Measurements from ENCODE around the gene ESPN. TPM values are rescaled to one million over a fixed set of nuclear protein-coding genes. Genes with fewer than 3 reads are reported as not detected.

Gene ESPN
- total RNA-seq, 1 donor from 2014 or later, result 0.20 TPM

DNA sequence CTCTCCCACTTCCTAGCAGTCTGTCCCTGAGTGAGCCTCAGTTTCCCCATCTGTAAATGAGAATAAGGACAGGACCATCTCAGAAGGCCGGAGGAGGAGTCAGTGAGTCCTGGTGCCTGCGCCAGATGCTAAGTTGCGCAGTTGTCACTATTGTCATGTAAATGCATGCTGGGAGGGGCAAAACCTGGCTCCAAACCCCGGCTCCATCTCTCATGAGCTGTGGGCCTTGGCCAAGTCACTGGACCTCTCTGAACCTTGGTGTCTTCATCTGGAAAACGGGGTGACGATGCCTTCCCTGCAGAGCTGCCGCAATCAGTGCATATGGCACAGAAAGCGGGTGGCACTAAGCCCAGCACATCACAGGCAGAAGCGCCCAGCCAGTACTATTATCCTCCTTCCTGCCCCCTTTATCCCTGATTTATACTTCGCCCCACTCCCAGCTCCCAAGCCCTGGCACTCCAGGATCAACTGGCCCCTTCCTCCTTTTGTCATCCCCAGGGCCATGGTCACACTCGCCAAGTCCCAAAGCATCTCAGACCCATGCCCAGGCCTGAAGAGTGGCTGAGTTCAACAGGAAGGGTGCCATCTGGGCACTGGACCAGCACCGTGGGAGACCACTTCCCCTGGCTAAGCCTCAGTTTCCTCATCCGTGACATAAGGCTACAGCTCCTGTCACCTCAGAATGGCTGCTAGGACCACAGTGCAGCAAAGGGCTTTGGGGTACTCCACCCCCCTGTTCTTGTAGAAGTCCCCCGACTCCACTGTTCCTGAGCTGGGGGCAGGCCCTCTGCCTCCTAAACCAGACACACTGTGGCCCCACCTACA lies 71.2 kb downstream of the ESPN start:
- DNase-seq (ENCODE audit: low read depth in 2 of 2), result no peak

GRCh38 chr1:6496365-6496721 lies 71.8 kb downstream of the ESPN start:
- DNase-seq (ENCODE audit: low read depth in 2 of 2), result no peak

DNA sequence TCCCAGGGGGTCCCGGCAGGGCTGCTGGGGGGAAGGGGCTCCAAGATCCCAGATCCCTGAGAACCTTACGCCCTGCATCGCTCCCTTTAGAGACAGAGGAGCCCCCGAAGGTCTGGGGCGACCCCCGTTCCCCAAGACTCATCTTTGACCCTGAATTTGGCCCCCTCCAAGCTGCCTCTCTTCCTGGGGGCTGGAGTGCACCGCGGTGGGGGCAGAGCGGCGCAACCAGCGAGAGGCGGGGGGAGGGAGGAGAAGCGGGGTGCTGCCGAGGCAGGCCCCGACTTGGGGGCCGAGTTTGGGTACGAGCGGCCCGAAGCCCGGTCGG lies 72.3 kb downstream of the ESPN start:
- DNase-seq (ENCODE audit: low read depth in 2 of 2), result no peak

DNA sequence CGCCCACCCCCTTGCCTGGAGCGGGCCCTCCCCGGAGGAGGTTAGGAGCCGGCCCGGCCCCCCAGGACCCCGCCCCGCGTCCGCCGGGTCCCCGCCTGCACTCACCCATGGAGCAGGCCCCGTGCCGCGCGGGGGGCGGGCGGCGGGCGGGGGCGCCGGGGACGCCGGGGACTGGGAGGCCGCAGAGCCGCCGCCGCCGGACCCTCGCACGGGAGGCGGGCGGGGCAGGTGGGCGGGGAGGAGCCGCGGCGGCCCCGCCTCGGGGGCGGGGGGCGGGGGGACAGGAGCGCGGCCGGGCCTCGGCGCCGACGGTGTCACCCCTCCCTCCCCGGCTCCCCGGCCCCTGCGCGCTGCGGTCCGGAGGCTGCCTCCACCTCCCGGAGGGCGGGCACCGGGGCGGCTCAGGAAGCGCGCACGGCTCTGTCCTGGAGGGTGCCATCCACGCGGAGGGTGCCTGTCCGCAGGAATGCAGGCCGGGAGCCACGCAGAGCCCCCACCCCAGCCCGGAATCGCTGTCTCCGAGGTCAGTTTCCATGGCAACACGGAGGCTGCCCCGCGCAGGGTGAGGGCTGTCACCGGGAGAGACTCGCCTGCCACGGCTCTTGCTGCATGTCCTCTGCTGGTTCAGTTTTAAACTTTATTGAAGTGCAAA lies 72.8 kb downstream of the ESPN start:
- peak; percentile 44 to 65 for DNase-seq (ENCODE audit: low read depth in 2 of 2)

DNA sequence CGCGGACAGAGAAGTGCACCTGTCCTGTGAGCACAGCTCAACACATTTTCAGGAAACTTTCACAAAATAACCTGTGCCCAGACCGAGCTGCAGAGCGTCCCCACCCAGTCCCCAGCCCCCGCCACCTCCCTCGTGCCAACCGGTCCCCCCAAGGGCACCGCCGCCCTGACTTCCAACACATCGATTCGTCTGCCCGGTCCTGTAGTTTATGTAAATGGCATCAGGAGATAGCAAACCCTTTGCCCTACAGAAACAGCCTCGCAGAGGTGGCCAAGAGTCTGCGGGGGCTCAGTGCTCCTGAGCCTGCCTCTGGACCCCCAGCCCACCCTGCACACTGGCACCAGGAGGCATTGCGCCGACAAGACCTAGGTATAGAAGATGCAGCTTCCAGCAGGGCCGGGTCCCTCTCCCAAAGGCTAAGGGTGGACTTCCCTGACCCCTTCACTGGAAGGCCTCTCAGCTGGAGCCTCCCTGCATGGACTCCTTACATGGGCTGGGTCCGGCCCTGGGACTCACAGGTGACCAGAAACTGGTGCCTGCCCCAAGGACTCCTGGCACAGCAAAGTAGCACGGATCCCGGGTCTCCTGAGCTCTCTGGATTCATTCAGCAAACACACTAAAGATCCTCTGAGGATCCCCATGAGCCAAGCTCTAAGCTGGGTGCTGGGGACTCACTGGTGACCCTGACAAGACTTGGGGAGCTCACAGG lies 73.4 kb downstream of the ESPN start:
- no peak for DNase-seq (ENCODE audit: low read depth in 2 of 2)

GRCh38 chr1:6498576-6499111 lies 74.1 kb downstream of the ESPN start:
- DNase-seq (ENCODE audit: low read depth in 2 of 2), result no peak

DNA sequence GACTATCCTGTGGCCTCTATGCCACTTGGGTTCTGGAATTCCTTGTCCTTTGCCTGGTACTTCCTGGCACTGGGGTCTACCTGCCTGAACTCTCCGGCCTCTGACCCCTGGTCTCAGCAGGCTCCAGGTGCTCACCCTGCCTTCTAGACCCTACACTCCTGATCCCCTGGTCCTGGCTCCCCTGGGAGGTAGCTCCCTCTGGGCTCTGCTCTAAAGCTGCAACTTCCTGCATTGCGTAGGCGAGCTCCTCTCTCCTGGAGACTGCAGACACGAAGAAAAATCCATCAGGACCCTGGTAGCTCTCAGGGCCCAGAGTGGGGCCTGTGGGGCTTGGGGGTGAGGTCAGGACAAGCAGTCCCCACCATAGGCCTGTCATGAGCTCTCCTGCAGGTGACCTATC lies 74.7 kb downstream of the ESPN start:
- DNase-seq (ENCODE audit: low read depth in 2 of 2), result no peak

- no peak for DNase-seq (ENCODE audit: low read depth in 2 of 2)
Measured at GRCh38 chr1:6500544-6501278, 76.1 kb downstream of the ESPN start.

- DNase-seq (ENCODE audit: low read depth in 2 of 2), result no peak
Measured at GRCh38 chr1:6501279-6501813, 76.8 kb downstream of the ESPN start.

DNA sequence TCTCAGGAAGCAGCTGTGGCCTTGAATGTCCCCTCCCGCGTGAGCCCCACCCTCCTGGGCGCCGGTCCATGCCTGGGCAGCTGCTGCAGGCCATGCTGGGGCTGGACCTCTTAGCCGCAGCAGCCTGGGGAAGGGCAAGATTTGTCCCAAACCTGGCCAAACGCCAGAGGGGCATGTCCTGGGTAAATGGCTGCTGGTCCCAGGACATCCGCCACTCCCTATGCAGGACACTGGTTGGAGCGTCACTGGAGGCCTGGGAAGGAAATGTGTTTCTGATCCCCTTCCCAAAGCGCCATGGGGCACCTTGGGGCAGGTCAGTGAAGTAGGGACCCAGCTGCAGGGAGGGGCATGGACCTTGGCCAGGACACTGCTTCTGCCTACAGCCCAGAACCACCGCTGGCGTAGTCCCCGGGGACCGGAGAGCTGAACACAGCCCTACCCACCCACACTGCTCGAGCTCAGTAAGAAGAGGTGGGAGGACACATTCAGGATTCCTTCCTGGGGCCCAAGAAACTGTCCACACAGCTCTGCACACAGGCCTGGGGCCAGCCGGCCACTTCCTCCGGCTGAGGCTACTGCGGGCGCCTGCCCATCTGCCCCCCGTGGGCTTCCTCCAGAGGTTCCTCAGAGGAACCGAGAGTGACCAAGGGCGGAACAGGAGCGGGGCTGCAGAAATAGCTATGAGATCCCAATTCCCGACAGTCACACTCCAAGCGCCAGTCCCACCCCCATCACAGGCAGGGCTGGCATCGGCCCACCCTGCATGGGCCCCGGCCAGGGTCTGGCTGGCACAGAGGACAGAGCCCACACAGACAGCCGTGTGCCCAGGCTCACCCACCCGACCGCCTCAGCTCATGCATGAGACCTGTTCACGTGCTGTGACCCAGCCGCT lies 77.7 kb downstream of the ESPN start:
- DNase-seq (ENCODE audit: low read depth in 2 of 2), result peak; percentile 41 to 54

- DNase-seq (ENCODE audit: low read depth in 2 of 2), result no peak
Measured at GRCh38 chr1:6503884-6504602, 79.5 kb downstream of the ESPN start.

- DNase-seq (ENCODE audit: low read depth in 2 of 2), result no peak
Measured at GRCh38 chr1:6504887-6505286, 80.3 kb downstream of the ESPN start.

GRCh38 chr1:6505367-6506209 lies 81.0 kb downstream of the ESPN start:
- no peak for DNase-seq (ENCODE audit: low read depth in 2 of 2)

DNA sequence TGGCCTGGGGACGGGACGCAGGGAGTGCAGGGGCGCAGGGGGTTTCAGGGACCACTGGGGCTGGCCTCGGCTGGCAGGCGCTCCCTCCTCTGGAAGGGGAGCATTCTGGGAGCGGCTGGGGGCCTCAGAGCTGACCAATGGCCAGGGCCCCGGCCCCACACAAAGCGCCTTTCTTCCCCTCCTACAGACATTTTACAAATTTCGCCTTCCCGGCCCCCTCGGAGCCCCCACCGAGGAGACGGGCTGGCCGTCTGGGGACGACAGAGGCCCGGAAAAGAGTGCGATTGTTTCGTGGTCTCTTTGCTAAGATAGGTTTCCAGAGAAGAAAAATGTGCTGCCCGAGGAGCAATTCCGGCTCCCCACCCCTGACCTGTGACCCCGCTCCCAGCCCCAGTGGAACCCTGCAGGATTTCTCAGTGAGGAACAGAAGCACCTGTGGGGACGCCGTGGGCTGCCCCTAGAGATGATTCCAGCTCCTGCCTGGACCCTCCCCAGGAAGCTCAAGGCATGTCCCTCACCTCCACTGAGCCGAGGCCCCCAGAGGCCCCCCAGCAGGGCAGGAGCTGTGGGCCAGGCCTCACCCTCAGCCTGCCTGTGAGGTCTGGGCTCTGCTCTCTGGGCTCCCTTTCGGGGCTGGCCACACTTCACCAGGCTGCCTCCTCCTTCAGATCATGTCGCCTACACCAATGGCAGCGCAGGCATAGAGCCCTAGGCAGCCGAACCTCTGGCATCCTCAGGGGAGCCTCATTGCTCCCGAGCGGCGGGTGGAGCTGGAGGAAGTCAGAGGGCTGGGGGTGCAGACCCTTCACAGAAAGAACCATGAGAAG lies 81.8 kb downstream of the ESPN start:
- no peak for DNase-seq (ENCODE audit: low read depth in 2 of 2)

DNA sequence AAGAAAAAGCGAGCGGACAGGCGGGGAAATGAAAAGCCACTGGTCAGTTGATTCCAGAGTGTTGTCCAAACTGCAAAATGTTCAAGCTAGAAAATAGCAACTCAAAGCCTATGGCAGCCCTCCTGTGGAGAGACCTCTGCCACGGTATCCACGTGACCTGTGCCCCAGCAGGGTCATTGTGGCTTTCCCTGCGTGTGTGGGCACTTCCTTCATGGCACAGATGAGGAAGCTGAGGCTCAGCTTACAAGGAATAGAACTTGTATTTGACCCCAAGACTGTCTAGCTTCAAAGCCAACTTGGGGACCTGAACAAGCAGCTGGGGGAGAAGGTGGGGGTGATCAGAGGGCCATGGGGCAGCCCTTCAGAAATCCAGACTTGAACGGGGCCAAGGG lies 82.5 kb downstream of the ESPN start:
- DNase-seq (ENCODE audit: low read depth in 2 of 2), result no peak

DNA sequence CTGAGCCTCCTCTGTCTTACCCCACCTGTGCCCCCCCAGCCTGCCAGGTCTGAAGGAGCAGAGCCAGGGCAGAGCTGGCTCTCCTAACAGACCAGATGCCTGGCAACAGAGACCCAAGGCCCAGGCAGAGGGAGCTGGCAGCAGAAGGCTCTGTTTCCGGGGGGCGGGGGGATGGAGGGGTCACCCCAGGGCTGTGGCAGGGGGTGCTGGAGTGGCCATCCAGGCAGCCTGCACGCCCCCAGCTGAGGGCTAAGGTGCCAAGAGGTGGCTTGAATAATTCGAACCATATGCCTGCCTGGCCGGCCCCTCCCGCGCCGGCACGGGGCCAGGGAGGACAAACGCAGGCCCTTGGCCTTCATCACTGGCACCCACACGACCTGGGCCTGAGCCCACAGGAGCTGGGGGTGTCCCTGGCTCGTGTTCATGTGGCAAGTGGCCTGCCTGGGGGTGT lies 82.9 kb downstream of the ESPN start:
- no peak for DNase-seq (ENCODE audit: low read depth in 2 of 2)

DNA sequence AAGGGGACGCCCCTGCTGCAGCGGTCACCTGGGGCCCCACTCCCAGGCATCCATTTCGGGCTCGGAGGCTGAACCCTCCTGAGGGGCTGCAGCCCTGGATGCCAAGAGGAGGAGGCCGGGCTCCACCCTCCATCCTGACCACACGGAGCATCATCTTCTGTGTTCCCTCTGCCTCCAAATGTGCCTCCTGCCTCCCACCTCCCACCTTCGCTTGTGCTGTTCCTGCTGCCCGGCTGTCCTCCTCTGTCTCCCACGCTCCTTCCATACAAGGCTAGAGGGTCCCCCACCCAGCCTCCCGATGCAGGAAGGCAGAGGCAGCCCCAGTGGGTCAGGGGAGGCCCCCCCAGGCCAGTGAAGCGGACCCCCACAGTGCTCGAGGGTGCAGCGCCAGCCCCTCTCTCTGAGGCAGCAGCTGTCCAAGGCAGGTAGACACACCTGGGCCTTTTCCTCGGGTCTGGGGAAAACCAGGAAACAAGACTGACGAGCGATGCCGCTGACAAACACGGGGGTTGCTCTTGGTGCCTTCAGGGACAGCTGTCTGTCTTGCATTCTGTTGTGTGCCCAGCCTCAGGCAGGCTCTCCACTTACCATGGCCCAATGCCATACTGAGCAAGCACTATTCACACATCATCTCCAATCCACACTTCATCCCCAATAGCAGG lies 83.7 kb downstream of the ESPN start:
- DNase-seq (ENCODE audit: low read depth in 2 of 2), result no peak
